ENCODE results near the gene TEX48. TPM values are rescaled to one million over a fixed set of nuclear protein-coding genes. Genes with fewer than 3 reads are reported as not detected.
A peak's percentile ranks its signal among the peaks of the same experiment; 100 is the strongest.

Gene TEX48, protein sequence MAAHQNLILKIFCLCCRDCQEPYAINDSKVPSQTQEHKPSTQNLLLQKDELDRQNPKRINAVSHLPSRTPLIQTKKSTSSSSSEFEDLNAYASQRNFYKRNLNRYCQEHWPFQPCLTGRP
- total RNA-seq = 0.52 and 0.56 TPM in 2 replicates

DNA sequence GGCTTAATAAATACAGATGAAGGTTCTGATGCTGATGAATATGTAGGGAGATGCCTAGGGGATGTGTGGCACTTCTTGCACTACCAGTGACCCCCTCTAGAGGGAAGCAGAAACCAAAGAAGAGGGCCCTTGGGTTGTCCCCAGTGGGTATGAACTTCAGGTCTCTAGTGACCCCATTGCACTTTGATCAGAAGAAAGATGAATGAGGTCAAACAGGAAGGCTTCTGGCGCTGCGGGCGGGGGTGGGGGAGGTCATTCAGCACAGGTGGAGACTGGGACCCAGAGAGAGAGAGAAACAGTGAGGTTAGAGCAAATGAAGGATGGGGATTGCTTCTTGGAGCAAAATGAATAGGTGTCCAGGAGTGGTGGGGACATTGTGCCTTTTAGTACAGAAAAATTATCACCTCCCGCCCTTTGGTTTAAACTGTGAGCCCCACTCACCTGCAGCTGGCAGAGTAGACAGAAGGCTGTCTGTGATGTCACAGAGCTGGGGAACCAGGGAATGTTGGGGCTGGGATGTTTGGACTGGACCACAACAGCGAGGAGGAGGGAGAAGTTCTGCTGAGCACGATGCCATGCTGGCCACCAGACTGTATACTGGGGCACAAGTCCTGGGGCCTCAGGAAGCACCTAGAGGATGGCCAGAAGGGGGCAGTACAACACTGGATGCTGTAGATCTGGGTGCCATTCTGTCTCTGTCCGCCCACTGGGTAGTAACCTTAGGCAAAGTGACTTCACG, at the start of gene TEX48:
TEX48 (minus strand) TSS at position 599 of the 739 bp plus-strand sequence. CDS start 10,469 bp downstream, outside the sequence.
- H3K27me3 Mint-ChIP-seq = no peaks in the 10 kb centered on the region
- DNase-seq = peak; percentile 95
- peaks cover 66% of the 10 kb centered on the region for H3K4me1 Mint-ChIP-seq
- no peaks in the 10 kb centered on the region for H3K9me3 Mint-ChIP-seq
- H3K36me3 Mint-ChIP-seq (ENCODE audit: low read depth) = peaks cover 14% of the 10 kb centered on the region
- intact Hi-C loops (cut with micrococcal nuclease) = loop anchor here (1.0 to 5.0 kb wide), 10 partner anchors 10 to 841 kb away; partner anchors contain the start of gene TNFSF15
- H3K4me3 Mint-ChIP-seq = peak within 1 kb of the TSS; percentile 39
- H3K27ac Mint-ChIP-seq = peak within 1 kb of the TSS; percentile 97

DNA sequence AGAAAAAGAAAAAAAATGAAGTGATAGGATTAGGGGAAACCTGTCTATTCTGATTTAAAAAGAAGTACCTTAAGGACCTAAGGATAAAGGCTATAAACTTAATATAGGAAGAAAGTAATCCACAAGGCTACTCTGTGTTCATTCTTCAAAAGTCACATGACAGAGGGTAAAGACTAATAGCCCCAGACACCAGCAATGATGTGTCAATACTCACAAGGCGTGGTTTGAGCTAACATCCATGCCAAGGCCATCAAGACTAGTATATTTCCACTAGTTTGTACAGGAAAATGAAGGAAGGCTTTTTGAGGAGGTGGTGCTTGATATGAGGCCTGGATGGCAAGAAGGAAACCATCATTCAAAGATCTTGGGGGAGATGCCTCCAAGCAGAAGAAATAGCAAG, 49.7 kb upstream of the TEX48 start:
- Mint-ChIP-seq H3K4me1 (peaks cover 39% of the 10 kb centered on the region), H3K9me3 (peaks cover 16% of the 10 kb centered on the region), H3K27me3 (no peaks in the 10 kb centered on the region), H3K36me3 (ENCODE audit: low read depth) (peaks cover 27% of the 10 kb centered on the region), H3K4me3 (no peak overlapping the region), H3K27ac (no peak overlapping the region)
- intact Hi-C loops (cut with micrococcal nuclease) = loop anchor here (1.0 kb wide), 1 partner anchor 8 kb away; no protein-coding TSS in a partner anchor
- DNase-seq = no peak

DNA sequence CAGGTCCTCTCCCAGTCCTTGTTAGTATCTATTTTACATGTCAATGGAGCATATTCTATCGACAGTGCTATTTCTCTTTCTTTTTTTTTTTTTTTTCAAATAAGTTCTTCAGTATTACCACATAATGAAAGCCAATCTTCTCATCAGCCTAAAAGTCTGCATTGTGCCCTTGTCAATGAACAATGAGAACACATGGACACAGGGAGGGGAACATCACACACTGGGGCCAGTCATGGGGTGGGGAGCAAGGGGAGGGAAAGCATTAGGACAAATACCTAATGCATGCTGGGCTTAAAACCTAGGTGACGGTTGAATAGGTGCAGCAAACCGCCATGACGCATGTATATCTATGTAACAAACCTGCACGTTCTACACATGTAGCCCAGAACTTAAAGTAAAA, 47.7 kb upstream of the TEX48 start:
- Mint-ChIP-seq H3K36me3 (ENCODE audit: low read depth) (peaks cover 24% of the 10 kb centered on the region), H3K4me1 (peaks cover 42% of the 10 kb centered on the region), H3K4me3 (no peak overlapping the region), H3K9me3 (peaks cover 18% of the 10 kb centered on the region), H3K27ac (no peak overlapping the region), H3K27me3 (no peaks in the 10 kb centered on the region)
- intact Hi-C loops (cut with micrococcal nuclease) = no loop called here
- no peak for DNase-seq

DNA sequence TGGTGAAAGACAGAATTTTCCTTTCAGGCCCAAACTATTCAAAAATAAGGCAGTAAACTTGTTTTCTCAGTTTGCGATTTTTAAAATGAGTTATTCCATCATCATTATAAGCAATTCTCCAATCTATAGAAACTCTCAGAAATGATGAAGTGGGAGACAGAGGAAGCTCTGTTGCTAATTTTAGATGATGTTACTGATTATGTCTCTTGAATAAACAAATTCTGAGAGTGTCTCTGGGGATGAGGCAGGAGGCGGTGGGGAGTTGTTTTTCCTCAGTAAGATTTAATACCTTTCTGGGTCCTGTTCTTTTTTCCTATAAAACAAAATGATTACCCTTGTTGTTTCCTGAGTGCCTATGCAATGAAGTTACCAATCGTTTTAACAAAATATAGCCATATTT, 43.9 kb upstream of the TEX48 start:
- Mint-ChIP-seq H3K4me1 (peaks cover 57% of the 10 kb centered on the region), H3K9me3 (peaks cover 23% of the 10 kb centered on the region), H3K4me3 (no peak overlapping the region), H3K36me3 (ENCODE audit: low read depth) (peaks cover 31% of the 10 kb centered on the region), H3K27me3 (no peaks in the 10 kb centered on the region), H3K27ac (peak overlapping the region; percentile 18)
- DNase-seq = no peak
- intact Hi-C loops (cut with micrococcal nuclease) = no loop called here

DNA sequence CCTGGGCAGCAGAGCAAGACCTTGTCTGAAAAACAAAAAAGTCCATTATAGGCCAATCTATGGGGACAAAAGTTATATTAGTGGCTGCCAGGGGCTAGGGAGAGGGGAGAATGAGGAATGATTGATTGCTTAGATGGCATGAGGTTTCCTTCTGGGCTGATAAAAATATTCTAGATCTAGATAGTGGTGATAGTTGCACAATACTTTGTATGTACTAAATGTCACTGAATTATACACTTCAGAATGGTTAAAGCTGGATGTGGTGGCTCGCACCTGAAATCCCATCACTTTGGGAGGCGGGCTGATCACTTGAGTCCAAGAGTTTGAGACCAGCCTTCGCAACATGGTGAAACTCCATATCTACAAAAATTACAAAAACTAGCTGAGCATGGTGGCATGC, 42.8 kb upstream of the TEX48 start:
- intact Hi-C loops (cut with micrococcal nuclease) = no loop called here
- DNase-seq = no peak
- Mint-ChIP-seq H3K36me3 (ENCODE audit: low read depth) (peaks cover 28% of the 10 kb centered on the region), H3K4me3 (no peak overlapping the region), H3K4me1 (peaks cover 65% of the 10 kb centered on the region), H3K9me3 (peaks cover 23% of the 10 kb centered on the region), H3K27ac (peak overlapping the region; percentile 11), H3K27me3 (no peaks in the 10 kb centered on the region)

DNA sequence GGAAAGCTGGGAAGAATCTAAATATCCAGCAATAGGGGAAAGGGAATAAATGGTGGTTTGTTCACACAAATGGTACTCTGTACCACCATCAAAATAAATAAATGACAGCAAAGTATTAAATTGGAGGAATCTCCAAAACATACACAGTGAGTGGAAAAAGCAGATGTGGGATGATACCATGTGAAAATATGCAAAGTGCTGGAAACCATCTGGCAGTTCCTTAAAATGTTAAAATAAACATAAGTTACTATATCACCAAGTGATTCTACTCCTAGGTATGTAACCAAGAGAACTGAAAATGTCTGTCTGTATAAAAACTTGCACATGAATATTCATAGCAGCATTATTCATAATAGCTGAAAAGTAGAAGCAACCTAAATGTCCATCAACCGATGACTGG, 41.9 kb upstream of the TEX48 start:
- intact Hi-C loops (cut with micrococcal nuclease) = loop anchor here (1.0 kb wide), 1 partner anchor 8 kb away; no protein-coding TSS in a partner anchor
- peak overlapping the region; percentile 78 for H3K27ac Mint-ChIP-seq
- H3K36me3 Mint-ChIP-seq (ENCODE audit: low read depth) = peaks cover 28% of the 10 kb centered on the region
- peaks cover 23% of the 10 kb centered on the region for H3K9me3 Mint-ChIP-seq
- no peak overlapping the region for H3K4me3 Mint-ChIP-seq
- no peak for DNase-seq
- H3K27me3 Mint-ChIP-seq = no peaks in the 10 kb centered on the region
- H3K4me1 Mint-ChIP-seq = peaks cover 73% of the 10 kb centered on the region

DNA sequence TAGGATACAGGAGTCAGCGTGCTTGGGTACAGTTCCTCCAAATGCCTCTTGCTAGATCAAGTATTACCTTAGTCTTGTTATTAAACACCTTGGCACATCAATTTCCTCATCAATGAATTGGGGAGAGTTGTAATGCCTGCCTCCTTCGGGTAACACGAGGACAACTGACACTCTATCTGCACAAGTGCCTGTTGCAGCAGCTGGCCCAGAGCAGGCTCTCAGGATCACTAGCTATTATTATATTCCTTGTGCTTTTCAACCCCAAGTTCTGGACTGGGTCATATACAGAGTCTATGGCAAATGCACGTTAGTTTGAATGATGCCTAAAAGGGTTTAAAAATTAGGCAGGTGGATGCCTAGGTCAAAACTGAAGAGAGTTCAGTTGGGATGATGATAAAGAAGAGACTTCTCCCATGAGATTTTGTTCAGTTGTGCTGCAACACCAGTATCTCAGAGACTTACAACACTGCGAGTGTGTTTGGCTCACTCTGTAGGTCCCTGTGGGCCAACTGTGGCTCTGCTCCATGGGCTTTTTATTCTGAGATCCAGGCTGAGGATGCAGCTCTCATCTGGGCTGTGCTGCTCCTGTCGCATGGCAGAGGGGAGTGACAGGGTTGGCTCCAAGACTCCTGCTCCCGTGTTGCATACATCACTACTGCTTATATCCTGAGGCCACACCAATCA, 41.1 kb upstream of the TEX48 start:
- no peaks in the 10 kb centered on the region for H3K27me3 Mint-ChIP-seq
- H3K36me3 Mint-ChIP-seq (ENCODE audit: low read depth) = peaks cover 30% of the 10 kb centered on the region
- peak overlapping the region; percentile 5 for H3K4me3 Mint-ChIP-seq
- intact Hi-C loops (cut with micrococcal nuclease) = loop anchor here (1.0 kb wide), 1 partner anchor 9 kb away; no protein-coding TSS in a partner anchor
- H3K27ac Mint-ChIP-seq = peak overlapping the region; percentile 53
- no peak for DNase-seq
- H3K9me3 Mint-ChIP-seq = peaks cover 23% of the 10 kb centered on the region
- peaks cover 75% of the 10 kb centered on the region for H3K4me1 Mint-ChIP-seq

DNA sequence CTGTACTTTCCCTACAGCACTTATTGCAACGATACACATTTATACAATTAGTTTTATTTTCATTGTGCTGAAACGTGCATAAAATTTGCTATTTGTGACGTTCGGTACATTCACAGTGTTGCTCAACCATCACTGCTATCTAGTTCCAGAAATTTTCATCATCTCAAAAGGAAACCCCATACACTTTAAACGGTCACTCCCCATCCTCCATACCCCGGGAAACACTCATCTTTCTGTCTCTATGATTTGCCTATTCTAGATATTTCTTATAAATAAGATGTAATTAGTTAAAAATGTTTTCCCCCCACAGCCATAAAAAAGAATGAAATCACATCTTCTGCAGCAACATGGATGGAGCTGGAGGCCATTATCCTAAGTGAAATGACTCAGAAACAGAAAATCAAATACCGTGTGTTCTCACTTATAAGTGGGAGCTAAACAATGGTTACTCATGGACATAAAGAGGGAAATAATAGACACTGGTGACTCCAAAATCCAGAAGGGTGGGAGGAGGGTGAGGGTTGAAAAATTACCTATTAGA, 40.2 kb upstream of the TEX48 start:
- H3K4me3 Mint-ChIP-seq = no peak overlapping the region
- peaks cover 32% of the 10 kb centered on the region for H3K36me3 Mint-ChIP-seq (ENCODE audit: low read depth)
- DNase-seq = no peak
- peaks cover 80% of the 10 kb centered on the region for H3K4me1 Mint-ChIP-seq
- H3K27ac Mint-ChIP-seq = no peak overlapping the region
- intact Hi-C loops (cut with micrococcal nuclease) = no loop called here
- H3K27me3 Mint-ChIP-seq = no peaks in the 10 kb centered on the region
- peaks cover 27% of the 10 kb centered on the region for H3K9me3 Mint-ChIP-seq

DNA sequence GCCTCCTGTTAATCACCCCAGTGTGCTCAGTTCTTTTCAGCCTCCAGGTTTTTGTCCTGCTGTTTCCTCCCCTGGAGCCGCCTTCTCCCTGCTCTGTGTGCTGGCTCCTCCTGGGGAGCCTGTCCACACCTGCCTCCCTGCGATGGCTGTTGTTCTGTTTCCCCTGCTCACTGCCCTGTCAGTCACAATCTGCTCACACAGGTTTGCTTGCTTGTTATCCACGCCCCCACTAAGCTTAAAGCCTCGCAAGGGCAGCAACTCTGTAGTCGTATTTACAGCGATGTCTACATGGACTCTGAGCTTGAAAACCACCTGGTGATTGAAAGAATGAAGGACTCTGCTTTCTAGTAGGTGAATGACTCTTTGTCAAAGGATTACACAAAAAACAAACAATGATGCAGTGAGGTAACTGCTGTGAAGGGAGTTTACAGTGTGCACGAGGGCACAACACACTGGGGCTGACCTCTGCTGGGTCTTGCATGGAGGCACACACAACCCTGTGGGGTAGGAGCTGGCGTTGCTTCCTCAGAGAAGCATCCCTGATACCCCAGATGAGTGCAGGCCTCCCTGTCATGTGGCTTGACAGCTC, 39.6 kb upstream of the TEX48 start:
- peak overlapping the region; percentile 97 for H3K27ac Mint-ChIP-seq
- H3K4me3 Mint-ChIP-seq = peak overlapping the region; percentile 15
- peaks cover 84% of the 10 kb centered on the region for H3K4me1 Mint-ChIP-seq

DNA sequence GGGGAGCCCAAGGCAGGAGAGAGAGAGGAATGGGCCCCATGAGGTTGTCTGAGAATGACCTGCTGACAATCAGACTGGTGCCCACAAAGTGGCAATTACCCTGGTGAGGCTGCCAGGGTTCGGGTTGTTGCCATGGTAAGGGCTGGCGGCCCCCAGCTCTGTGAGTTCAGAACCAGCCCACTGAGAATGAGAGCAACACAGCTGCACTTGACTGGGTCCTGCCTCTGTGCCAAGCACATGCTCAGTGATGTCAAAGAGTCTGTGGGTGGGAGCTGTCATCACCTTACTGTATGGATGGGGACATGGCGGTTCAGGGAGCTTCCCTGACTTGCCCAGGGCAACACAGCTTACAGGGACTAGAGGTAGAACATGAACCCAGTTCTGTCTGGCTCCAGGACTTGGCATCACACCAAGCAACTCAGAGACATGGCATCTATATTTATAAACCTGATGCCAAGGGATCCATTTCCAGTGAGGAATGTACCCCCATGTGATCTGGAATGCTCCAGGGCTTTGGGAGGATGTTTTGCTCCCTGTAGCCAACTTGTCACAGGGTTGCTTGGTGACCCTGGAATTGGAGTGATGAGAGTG, 38.2 kb upstream of the TEX48 start:
- Mint-ChIP-seq H3K4me3 (peak overlapping the region; percentile 74), H3K9me3 (peaks cover 24% of the 10 kb centered on the region), H3K27me3 (no peaks in the 10 kb centered on the region), H3K36me3 (ENCODE audit: low read depth) (peaks cover 35% of the 10 kb centered on the region), H3K4me1 (peaks cover 84% of the 10 kb centered on the region), H3K27ac (peak overlapping the region; percentile 97)
- intact Hi-C loops (cut with micrococcal nuclease) = no loop called here
- no peak for DNase-seq

More for the DNA sequence above, 39.6 kb upstream of the TEX48 start:
- Mint-ChIP-seq H3K27me3 (no peaks in the 10 kb centered on the region), H3K9me3 (peaks cover 27% of the 10 kb centered on the region), H3K36me3 (ENCODE audit: low read depth) (peaks cover 33% of the 10 kb centered on the region)
- DNase-seq = no peak
- intact Hi-C loops (cut with micrococcal nuclease) = no loop called here

DNA sequence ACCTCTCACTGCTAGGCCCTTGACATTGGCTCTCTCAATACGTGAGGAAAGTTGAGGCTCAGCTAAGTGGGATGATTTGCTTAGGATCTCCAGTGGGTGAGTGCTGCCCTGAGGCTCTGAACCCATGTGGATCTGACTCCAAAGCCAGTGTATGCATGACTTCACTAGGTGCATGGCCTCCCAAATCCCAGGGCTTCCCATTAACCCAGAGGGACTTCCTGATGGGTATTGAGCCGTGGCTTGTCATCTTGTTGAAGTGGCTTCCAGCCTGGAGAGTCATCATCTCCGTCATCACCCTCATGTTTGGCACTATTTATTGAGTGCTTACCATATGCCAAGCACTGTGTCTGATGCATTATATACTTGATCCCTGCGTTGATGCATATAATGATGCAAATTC, 37.3 kb upstream of the TEX48 start:
- no peak for DNase-seq
- Mint-ChIP-seq H3K4me1 (peaks cover 79% of the 10 kb centered on the region), H3K36me3 (ENCODE audit: low read depth) (peaks cover 33% of the 10 kb centered on the region), H3K9me3 (peaks cover 24% of the 10 kb centered on the region), H3K27me3 (no peaks in the 10 kb centered on the region), H3K27ac (peak overlapping the region; percentile 97), H3K4me3 (peak overlapping the region; percentile 74)
- intact Hi-C loops (cut with micrococcal nuclease) = loop anchor here (1.0 to 5.0 kb wide), 6 partner anchors 14 to 332 kb away; partner anchors contain the start of genes AKNA and TEX48

DNA sequence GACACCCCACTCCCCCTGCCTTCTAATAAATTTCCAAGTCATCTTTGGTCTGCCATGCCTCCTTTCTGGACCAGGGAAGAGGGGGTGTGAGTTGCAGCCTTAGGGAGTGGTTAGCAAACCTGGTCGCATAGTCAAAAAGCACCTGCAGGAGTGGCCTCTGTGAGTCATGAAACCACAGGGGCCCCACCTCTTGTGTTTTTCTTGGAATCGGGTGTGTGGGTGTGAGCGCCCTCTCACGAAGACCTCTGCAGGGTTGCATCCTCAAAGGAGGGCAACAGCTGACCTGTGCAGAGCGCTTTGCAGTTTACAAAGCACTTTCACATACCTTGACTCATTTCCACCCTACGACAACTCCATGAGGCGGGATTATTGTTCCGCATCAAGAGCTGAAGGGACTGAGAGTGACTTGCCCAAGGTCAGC, 36.8 kb upstream of the TEX48 start:
- peaks cover 24% of the 10 kb centered on the region for H3K9me3 Mint-ChIP-seq
- peaks cover 33% of the 10 kb centered on the region for H3K36me3 Mint-ChIP-seq (ENCODE audit: low read depth)
- intact Hi-C loops (cut with micrococcal nuclease) = loop anchor here (1.0 to 5.0 kb wide), 9 partner anchors 13 to 332 kb away; partner anchors contain the start of genes AKNA and TEX48

More for the DNA sequence above, 36.8 kb upstream of the TEX48 start:
- Mint-ChIP-seq H3K4me3 (peak overlapping the region; percentile 74), H3K27ac (peak overlapping the region; percentile 97), H3K4me1 (peaks cover 81% of the 10 kb centered on the region), H3K27me3 (no peaks in the 10 kb centered on the region)
- DNase-seq = peak; percentile 98
